B cell (primary cell): Measurements from ENCODE around the gene LILRB3. TPM values are rescaled to one million over a fixed set of nuclear protein-coding genes. Genes with fewer than 3 reads are reported as not detected.
A peak's percentile ranks its signal among the peaks of the same experiment; 100 is the strongest.

ENCODE experiments used
- ATAC-seq: fragments of 200-7000 bp; cut with Tn5 transposase; one replicate; pipeline ENCODE4 v1.10.0; 2021; ENCODE audit warnings: low read depth, mild to moderate bottlenecking, moderate number of reproducible peaks, moderate library complexity
- CTCF ChIA-PET: fragments of 350-600 bp; sonication (Branson Sonifier 250); formaldehyde crosslinking; loops from one replicate; lab custom pipeline; 2021; ENCODE audit warnings: antibody characterized with exemption, inconsistent platforms; lab: Charles Lee
- POLR2A ChIA-PET: fragments of 350-600 bp; sonication (Branson Sonifier 250); formaldehyde crosslinking; loops from one replicate; lab custom pipeline; 2021; ENCODE audit warnings: antibody characterized with exemption; lab: Charles Lee
- DNase-seq: peaks from one replicate; pipeline ENCODE4 v3.0.0; 2013
- H2AFZ ChIP-seq: 2 replicates; pipeline ENCODE4 v1.6.1; 2012; ENCODE audit warnings: mild to moderate bottlenecking, low read depth, low read length; ENCODE audit not compliant: insufficient read depth, poor library complexity, severe bottlenecking
- H3K27ac ChIP-seq, 2 donors: 1 replicate in 1 of 2; 2 replicates in 1 of 2; pipeline ENCODE4 v1.5.1; 2012 to 2013; ENCODE audit warnings: low read length in 2 of 2, mild to moderate bottlenecking in 2 of 2, moderate library complexity in 1 of 2
- H3K27me3 ChIP-seq, 4 experiments: fragments of 200-600 bp in 1 of 4; sonication (generic) in 1 of 4; replicated peaks in 1 of 4; 1 replicate in 2 of 4; 2 replicates in 2 of 4; pipeline versions ENCODE4 v1.6.1 to v1.7.0; 2013 to 2016; ENCODE audit warnings: low read length in 3 of 4, mild to moderate bottlenecking in 2 of 4, mixed read lengths in 1 of 4, moderate library complexity in 1 of 4; ENCODE audit not compliant: insufficient read depth in 4 of 4, control insufficient read depth in 3 of 4; ENCODE audit errors: control extremely low read depth in 1 of 4
- H3K36me3 ChIP-seq, 2 experiments: replicated peaks in 1 of 2; 1 replicate in 1 of 2; 2 replicates in 1 of 2; pipeline versions ENCODE4 v1.6.1 to v1.7.1; 2013; ENCODE audit warnings: low read length in 1 of 2; ENCODE audit not compliant: insufficient read depth in 2 of 2, control insufficient read depth in 1 of 2; ENCODE audit errors: control extremely low read depth in 1 of 2, extremely low read depth in 1 of 2
- H3K4me1 ChIP-seq, 2 donors: fragments of 200-600 bp in 1 of 2; sonication (generic) in 1 of 2; 1 replicate in 1 of 2; 2 replicates in 1 of 2; pipeline versions ENCODE4 v1.5.1 to v1.6.1; 2013 to 2017; ENCODE audit warnings: low read length in 2 of 2; ENCODE audit not compliant: control insufficient read depth in 2 of 2, insufficient read depth in 2 of 2
- H3K4me2 ChIP-seq: replicated peaks from 2 replicates; pipeline ENCODE3; 2012; ENCODE audit warnings: mild to moderate bottlenecking, low read depth, low read length; ENCODE audit not compliant: poor library complexity, severe bottlenecking
- H3K4me3 ChIP-seq, 5 experiments: fragments of 200-600 bp in 1 of 5; sonication (generic) in 1 of 5; 1 replicate in 3 of 5; 2 replicates in 2 of 5; pipeline versions ENCODE4 v1.5.1 to v1.7.0; 2011 to 2016; ENCODE audit warnings: low read length in 4 of 5, mild to moderate bottlenecking in 4 of 5, low read depth in 2 of 5, control low read depth in 1 of 5, moderate library complexity in 1 of 5; ENCODE audit not compliant: insufficient read depth in 1 of 5; ENCODE audit errors: control extremely low read depth in 1 of 5, extremely low read depth in 1 of 5
- H3K79me2 ChIP-seq: fragments of 200-600 bp; sonication (generic); one replicate; pipeline ENCODE4 v1.6.0; 2016; ENCODE audit warnings: low read length; ENCODE audit not compliant: control insufficient read depth, insufficient read depth
- H3K9ac ChIP-seq: fragments of 200-600 bp; sonication (generic); 2 replicates; pipeline ENCODE4 v1.6.1; 2017; ENCODE audit warnings: mild to moderate bottlenecking, low read length, moderate library complexity
- H3K9me3 ChIP-seq, 3 donors: one replicate each; pipeline versions ENCODE4 v1.6.1 to v1.7.1; 2013; ENCODE audit warnings: low read length in 2 of 3; ENCODE audit not compliant: control insufficient read depth in 2 of 3, insufficient read depth in 1 of 3; ENCODE audit errors: control extremely low read depth in 1 of 3
- H4K20me1 ChIP-seq: 2 replicates; pipeline ENCODE4 v1.6.0; 2012; ENCODE audit warnings: mild to moderate bottlenecking, low read length; ENCODE audit not compliant: insufficient read depth, control insufficient read depth, poor library complexity, severe bottlenecking
- H3K27ac Mint-ChIP-seq: one replicate; pipeline ENCODE4 v1.8.0; 2021; ENCODE audit warnings: mixed read lengths
- H3K27me3 Mint-ChIP-seq: one replicate; pipeline ENCODE4 v1.8.0; 2021; ENCODE audit warnings: mixed read lengths
- H3K4me1 Mint-ChIP-seq: one replicate; pipeline ENCODE4 v1.8.0; 2021; ENCODE audit warnings: mixed read lengths
- H3K4me3 Mint-ChIP-seq: one replicate; pipeline ENCODE4 v1.8.0; 2021; ENCODE audit warnings: mixed read lengths
- H3K9me3 Mint-ChIP-seq: one replicate; pipeline ENCODE4 v1.8.0; 2022; ENCODE audit warnings: mixed read lengths; ENCODE audit not compliant: insufficient read depth
- CTCF ChIP-seq: fragments of 200-600 bp; IDR thresholded peaks from one replicate; pipeline ENCODE4 v1.8.0; 2022; ENCODE audit warnings: antibody characterized with exemption, mild to moderate bottlenecking
- EZH2 ChIP-seq: IDR thresholded peaks from 2 replicates; pipeline ENCODE4 v1.6.1; 2012; ENCODE audit warnings: borderline replicate concordance, low read depth, mild to moderate bottlenecking, moderate library complexity, low read length; ENCODE audit not compliant: insufficient read depth, poor library complexity, severe bottlenecking
- WGBS: methylation state at CpG from one replicate; pipeline ENCODE4 v1.1.5; 2013; ENCODE audit warnings: missing lambda C conversion rate; ENCODE audit not compliant: insufficient coverage; 5-methylcytosine and 5-hydroxymethylcytosine counted together
- intact Hi-C: fragments of 100-400 bp; cut with micrococcal nuclease; formaldehyde crosslinking; loops from one replicate; pipeline ENCODE4 v1.10.0; 2022
- polyA plus RNA-seq: library from polyadenylated mRNA; depleted of rRNA; stranded (reverse); fragments of >200 nt; gene quantifications from 2 replicates; pipeline ENCODE4 v1.2.3, GENCODE V29; 2012
- total RNA-seq, 2 donors: library from RNA; stranded (reverse); fragments of 120-200 nt in 1 of 2; gene quantifications; 1 replicate in 1 of 2; 2 replicates in 1 of 2; pipeline versions ENCODE4 v1.2.3 to v1.2.4, GENCODE V29; 2013 to 2022

The LILRB3 gene
- total and polyA plus RNA-seq, 2 donors (not counting 1 experiment from before 2014, with no cell fraction given) = 0.25 to 2.3 TPM

GRCh38 chr19:54211235-54211634 is 11.6 kb downstream of the LILRB3 start:
- 84% methylated on average over 12 of the region's 12 CpGs for WGBS
- H3K27ac Mint-ChIP-seq = peak overlapping the region; percentile 62
- H3K79me2 ChIP-seq = peaks cover 47% of the 10 kb centered on the region

More at GRCh38 chr19:54211235-54211634, 11.6 kb downstream of the LILRB3 start:
- Histone ChIP-seq H3K27me3 (no peaks in the 10 kb centered on the region), H3K27ac (peak overlapping the region in 1 of 2 donors; percentile 26), H3K4me1 (peaks cover 12 to 46% of the 10 kb centered on the region in 2 donors), H3K9me3 (no peaks in the 10 kb centered on the region), H3K9ac (no peak overlapping the region), H3K36me3 (peaks cover 0 to 16% of the 10 kb centered on the region in 2 experiments), H3K4me2 (no peak overlapping the region), H3K4me3 (no peak overlapping the region), H4K20me1 (peaks cover 49% of the 10 kb centered on the region), H2AFZ (no peak overlapping the region)
- no peaks in the 10 kb centered on the region for H3K27me3 Mint-ChIP-seq
- TF ChIP-seq EZH2 (no peak), CTCF (no peak)
- ChIA-PET POLR2A (interaction anchor here (1.1 to 1.4 kb wide), 2 partner anchors 11 to 12 kb away, joined by 3 to 5 read pairs; partner anchors contain the start of gene RPS9), CTCF (interaction anchor here (1.2 kb wide), 1 partner anchor 22 kb away, joined by 3 read pairs; the partner anchor contains the start of gene MBOAT7)
- H3K4me3 Mint-ChIP-seq = no peak overlapping the region
- ATAC-seq (no peak), DNase-seq (no peak)
- intact Hi-C loops = no loop called here
- no peaks in the 10 kb centered on the region for H3K9me3 Mint-ChIP-seq
- peaks cover 39% of the 10 kb centered on the region for H3K4me1 Mint-ChIP-seq
